HepG2 (cell line): ENCODE results near the gene CDC42EP1. TPM values are rescaled to one million over a fixed set of nuclear protein-coding genes. Genes with fewer than 3 reads are reported as not detected.
A peak's percentile ranks its signal among the peaks of the same experiment; 100 is the strongest.

Experiments
- ARID5B ChIP-seq: IDR thresholded peaks from 2 replicates; pipeline ENCODE4 v1.4.0; 2020; ENCODE audit warnings: mild to moderate bottlenecking, missing genetic modification reagents
- BRCA1 ChIP-seq: sonication (generic); formaldehyde crosslinking; IDR thresholded peaks from 2 replicates; pipeline ENCODE4 v1.4.0; 2020; ENCODE audit warnings: missing genetic modification reagents
- DBP ChIP-seq: sonication (generic); formaldehyde crosslinking; IDR thresholded peaks from 2 replicates; pipeline ENCODE4 v1.4.0; 2020; ENCODE audit warnings: missing genetic modification reagents; ENCODE audit errors: not compliant biosample characterization
- DRAP1 ChIP-seq: IDR thresholded peaks from 2 replicates; pipeline ENCODE4 v1.6.1; 2016; ENCODE audit warnings: missing genetic modification reagents, missing compliant biosample characterization
- ERF ChIP-seq: IDR thresholded peaks from 2 replicates; pipeline ENCODE4 v1.6.1; 2018; ENCODE audit warnings: missing biosample characterization, missing genetic modification reagents
- KDM6A ChIP-seq: IDR thresholded peaks from 2 replicates; pipeline ENCODE4 v1.6.1; 2016; ENCODE audit warnings: low read depth
- PCBP2 ChIP-seq: fragments of 200-400 bp; formaldehyde crosslinking; optimal IDR thresholded peaks from 2 replicates; pipeline ENCODE3; 2018; ENCODE audit warnings: low read length, low read depth; ENCODE audit not compliant: poor library complexity, severe bottlenecking
- REXO4 ChIP-seq: sonication (generic); formaldehyde crosslinking; IDR thresholded peaks from 2 replicates; pipeline ENCODE4 v1.8.0; 2022; ENCODE audit warnings: missing genetic modification reagents, mild to moderate bottlenecking, borderline replicate concordance
- SETDB1 ChIP-seq: sonication (generic); formaldehyde crosslinking; IDR thresholded peaks from 2 replicates; pipeline ENCODE4 v1.5.1; 2020; ENCODE audit warnings: missing genetic modification reagents, mild to moderate bottlenecking, borderline replicate concordance
- SMARCC2 ChIP-seq: fragments of 450-650 bp; IDR thresholded peaks from 2 replicates; pipeline ENCODE4 v1.6.1; 2017; ENCODE audit warnings: antibody characterized with exemption, mild to moderate bottlenecking
- TIGD3 ChIP-seq: sonication (generic); formaldehyde crosslinking; IDR thresholded peaks from 2 replicates; pipeline ENCODE4 v1.5.1; 2020; ENCODE audit warnings: mild to moderate bottlenecking, missing genetic modification reagents, borderline replicate concordance
- TRAFD1 ChIP-seq: sonication (generic); formaldehyde crosslinking; IDR thresholded peaks from 2 replicates; pipeline ENCODE4 v1.5.1; 2020; ENCODE audit warnings: missing genetic modification reagents, mild to moderate bottlenecking, borderline replicate concordance
- ZBTB21 ChIP-seq: sonication (generic); formaldehyde crosslinking; IDR thresholded peaks from 2 replicates; pipeline ENCODE4 v1.4.0; 2020; ENCODE audit warnings: missing genetic modification reagents
- ZBTB34 ChIP-seq: sonication (generic); formaldehyde crosslinking; IDR thresholded peaks from 2 replicates; pipeline ENCODE4 v1.8.0; 2022; ENCODE audit warnings: mild to moderate bottlenecking, missing genetic modification reagents
- ZFX ChIP-seq: sonication (generic); formaldehyde crosslinking; IDR thresholded peaks from 2 replicates; pipeline ENCODE4 v1.4.0; 2020; ENCODE audit warnings: mild to moderate bottlenecking, low read depth, missing genetic modification reagents, moderate library complexity
- ZNF207 ChIP-seq: fragments of 450-650 bp; IDR thresholded peaks from 2 replicates; pipeline ENCODE4 v1.6.1; 2016; ENCODE audit warnings: antibody characterized with exemption, borderline replicate concordance
- ZNF468 ChIP-seq: sonication (generic); formaldehyde crosslinking; IDR thresholded peaks from 2 replicates; pipeline ENCODE4 v1.8.0; 2022; ENCODE audit warnings: mild to moderate bottlenecking, moderate library complexity, missing genetic modification reagents
- ZNF570 ChIP-seq: sonication (generic); formaldehyde crosslinking; IDR thresholded peaks from 2 replicates; pipeline ENCODE4 v1.4.0; 2020; ENCODE audit warnings: mild to moderate bottlenecking, missing genetic modification reagents, borderline replicate concordance
- ZNF713 ChIP-seq: sonication (generic); formaldehyde crosslinking; IDR thresholded peaks from 2 replicates; pipeline ENCODE4 v1.4.0; 2020; ENCODE audit warnings: mild to moderate bottlenecking, missing genetic modification reagents
- polyA plus RNA-seq, 8 experiments: library from polyadenylated mRNA; depleted of rRNA in 3 of 8; stranded (reverse) in 7 of 8; unstranded in 1 of 8; fragments of >200 nt; fragmentation: Illumina TruSeq in 4 of 8; extraction: Trizol in 4 of 8; gene quantifications; 2 replicates each; pipeline versions ENCODE4 v1.2.1 to v1.2.3, GENCODE V29; 2011 to 2016; ENCODE audit warnings: low read depth in 4 of 8, missing spikeins in 1 of 8, mixed read lengths in 1 of 8; ENCODE audit not compliant: insufficient read depth in 1 of 8
- total RNA-seq, 5 experiments: library from RNA; depleted of rRNA; stranded (reverse); fragments of >200 nt; fragmentation: Illumina TruSeq; extraction: Trizol; gene quantifications; 2 replicates each; pipeline ENCODE4 v1.2.3, GENCODE V29; 2016; ENCODE audit warnings: low read depth in 1 of 5

Gene CDC42EP1
- total and polyA plus RNA-seq, 2 of the 13 experiments (the other 11 are each of a cell fraction or from before 2014, with no cell fraction given): 17.1 to 29.5 TPM

- no peak for TF ChIP-seq ZBTB34 (CRISPR knock-in tag)
- no peak for TF ChIP-seq ZNF468 (CRISPR knock-in tag)
- no peak for TF ChIP-seq SMARCC2
- no peak for TF ChIP-seq ZBTB21 (CRISPR knock-in tag)
- no peak for TF ChIP-seq SETDB1 (CRISPR knock-in tag)
- TF ChIP-seq BRCA1: no peak
- no peak for TF ChIP-seq DBP (CRISPR knock-in tag)
- TF ChIP-seq REXO4: no peak
- no peak for TF ChIP-seq PCBP2
- TF ChIP-seq ZFX: peak; percentile 36; the same call in 1 of the 2 replicates
- no peak for TF ChIP-seq ZNF207
- TF ChIP-seq KDM6A (CRISPR knock-in tag): no peak
- no peak; the same call in 1 of the 2 replicates for TF ChIP-seq TRAFD1
- no peak for TF ChIP-seq TIGD3
- TF ChIP-seq ZNF570 (CRISPR knock-in tag): no peak
- 0 out of 2 replicates have a peak, but pooled peaks have one; percentile 18 for TF ChIP-seq DRAP1 (CRISPR knock-in tag)
- no peak for TF ChIP-seq ZNF713 (CRISPR knock-in tag)
- TF ChIP-seq ARID5B (CRISPR knock-in tag): peak; percentile 22; the same call in 1 of the 2 replicates
- TF ChIP-seq ERF (CRISPR knock-in tag): no peak
Measured at GRCh38 chr22:37566903-37567798, 6.9 kb downstream of the CDC42EP1 start (continued).
